Measurements from ENCODE around the gene HOXC12.

- TF ChIP-seq EZH2 (IDR thresholded peaks at IDR 0.05; ENCODE audit: borderline replicate concordance, low read length) (no peak), CTCF (IDR thresholded peaks at IDR 0.05; ENCODE audit: low read length) (no peak)
These were observed 26.5 kb upstream of the HOXC12 start for GRCh38 chr12:53928054-53928835.

Data from OCI-LY1 (cell line).